Kidney glomerular epithelial cell (primary cell): ENCODE measurements around the gene HEATR5A.
"Not testable (repeated sequence)": the region's sequence is repeated elsewhere in the genome, so short reads cannot be mapped to it uniquely, and the experiment has no call there.

Source experiments
- DNase-seq: peaks from one replicate; lab custom pipeline; 2025; lab: John Stamatoyannopoulos, UW

Gene HEATR5A

GRCh38 chr14:31388687-31389413 lies 31.5 kb downstream of the HEATR5A start:
- peak; percentile 57 for DNase-seq

GRCh38 chr14:31387091-31387490 lies 33.3 kb downstream of the HEATR5A start:
- DNase-seq: no peak

- no peak for DNase-seq
Measured at GRCh38 chr14:31386271-31386670, 34.1 kb downstream of the HEATR5A start.

GRCh38 chr14:31382221-31382620 lies 38.1 kb downstream of the HEATR5A start:
- no peak for DNase-seq

GRCh38 chr14:31380106-31380505 lies 40.2 kb downstream of the HEATR5A start:
- DNase-seq: no peak

GRCh38 chr14:31379125-31379947 lies 41.0 kb downstream of the HEATR5A start:
- DNase-seq: not testable (repeated sequence)

GRCh38 chr14:31377433-31377832 lies 42.9 kb downstream of the HEATR5A start:
- DNase-seq: no peak

- no peak for DNase-seq
Measured at GRCh38 chr14:31371646-31372045, 48.7 kb downstream of the HEATR5A start.

GRCh38 chr14:31363331-31364073 lies 56.8 kb downstream of the HEATR5A start:
- DNase-seq: no peak

GRCh38 chr14:31362746-31363145 lies 57.6 kb downstream of the HEATR5A start:
- no peak for DNase-seq

- DNase-seq: not testable (repeated sequence)
Measured at GRCh38 chr14:31361761-31362160, 58.6 kb downstream of the HEATR5A start.

GRCh38 chr14:31360919-31361662 lies 59.3 kb downstream of the HEATR5A start:
- DNase-seq: peak; percentile 89

- DNase-seq: no peak
Measured at GRCh38 chr14:31357279-31357678, 63.1 kb downstream of the HEATR5A start.

GRCh38 chr14:31346097-31346496 lies 74.3 kb downstream of the HEATR5A start:
- no peak for DNase-seq

- DNase-seq: no peak
Measured at GRCh38 chr14:31341280-31341679, 79.1 kb downstream of the HEATR5A start.

GRCh38 chr14:31340297-31341063 lies 79.9 kb downstream of the HEATR5A start:
- peak; percentile 5 for DNase-seq

GRCh38 chr14:31339743-31340142 lies 80.6 kb downstream of the HEATR5A start:
- no peak for DNase-seq

- DNase-seq: no peak
Measured at GRCh38 chr14:31337331-31337730, 83.0 kb downstream of the HEATR5A start.

- DNase-seq: no peak
Measured at GRCh38 chr14:31336646-31337045, 83.7 kb downstream of the HEATR5A start.

GRCh38 chr14:31331395-31331794 lies 89.0 kb downstream of the HEATR5A start:
- not testable (repeated sequence) for DNase-seq
